A549 (cell line): Measurements from ENCODE around the gene LNX2.

Source experiments
- CEBPB ChIP-seq, 2 experiments: fragments of >200 bp in 1 of 2; sonication (Bioruptor Twin) in 1 of 2; formaldehyde crosslinking in 1 of 2; IDR thresholded peaks; 2 replicates each; pipeline ENCODE4 v1.6.1; 2012 to 2016
- EHMT2 ChIP-seq: fragments of 200-600 bp; sonication (generic); IDR thresholded peaks from 2 replicates; pipeline ENCODE4 v1.6.1; 2016; ENCODE audit warnings: antibody characterized with exemption, low read depth, mild to moderate bottlenecking, moderate library complexity
- EP300 ChIP-seq, 2 experiments: fragments of >200 bp; sonication (Bioruptor Twin); formaldehyde crosslinking; IDR thresholded peaks; 2 replicates in 1 of 2; 3 replicates in 1 of 2; pipeline ENCODE4 v1.6.1; 2016 to 2017
- HDAC2 ChIP-seq: fragments of 200-600 bp; sonication (generic); IDR thresholded peaks from 2 replicates; pipeline ENCODE4 v1.6.1; 2016
- HOXA7 ChIP-seq: fragments of 250-450 bp; sonication (Bioruptor Pico); IDR thresholded peaks from 2 replicates; pipeline ENCODE4 v1.5.0; 2020; ENCODE audit warnings: mild to moderate bottlenecking, moderate library complexity
- JUN ChIP-seq, 2 experiments: fragments of >200 bp; sonication (Bioruptor Twin); formaldehyde crosslinking; IDR thresholded peaks; 2 replicates in 1 of 2; 3 replicates in 1 of 2; pipeline ENCODE4 v1.6.1; 2016 to 2017
- MAFK ChIP-seq: fragments of 450-650 bp; IDR thresholded peaks from 2 replicates; pipeline ENCODE4 v1.6.1; 2014; ENCODE audit not compliant: partially characterized antibody
- POLR2A ChIP-seq: IDR thresholded peaks from 2 replicates; pipeline ENCODE4 v1.6.1; 2012; ENCODE audit warnings: mild to moderate bottlenecking, low read length
- POLR2AphosphoS2 ChIP-seq: conservative IDR thresholded peaks from 2 replicates; pipeline ENCODE4 v1.6.1; 2012; ENCODE audit warnings: low read length, improper control_type of control experiment, inconsistent platforms
- RAD21 ChIP-seq, 2 experiments: fragments of >200 bp in 1 of 2; sonication (Bioruptor Twin) in 1 of 2; formaldehyde crosslinking in 1 of 2; IDR thresholded peaks in 1 of 2; conservative IDR thresholded peaks in 1 of 2; 2 replicates in 1 of 2; 3 replicates in 1 of 2; pipeline ENCODE4 v1.6.1; 2012 to 2018; ENCODE audit warnings: inconsistent platforms in 1 of 2
- SREBF2 ChIP-seq: fragments of 450-650 bp; IDR thresholded peaks from 2 replicates; pipeline ENCODE4 v1.6.1; 2014; ENCODE audit warnings: mild to moderate bottlenecking, moderate library complexity
- TF ChIP-seq, protein P1 (sequence below): fragments of >200 bp; sonication (Bioruptor Twin); formaldehyde crosslinking; IDR thresholded peaks from 3 replicates; pipeline ENCODE4 v1.5.1; 2016
- TF ChIP-seq, protein P2 (sequence below): IDR thresholded peaks from 2 replicates; pipeline ENCODE4 v1.6.1; 2012

DNA sequence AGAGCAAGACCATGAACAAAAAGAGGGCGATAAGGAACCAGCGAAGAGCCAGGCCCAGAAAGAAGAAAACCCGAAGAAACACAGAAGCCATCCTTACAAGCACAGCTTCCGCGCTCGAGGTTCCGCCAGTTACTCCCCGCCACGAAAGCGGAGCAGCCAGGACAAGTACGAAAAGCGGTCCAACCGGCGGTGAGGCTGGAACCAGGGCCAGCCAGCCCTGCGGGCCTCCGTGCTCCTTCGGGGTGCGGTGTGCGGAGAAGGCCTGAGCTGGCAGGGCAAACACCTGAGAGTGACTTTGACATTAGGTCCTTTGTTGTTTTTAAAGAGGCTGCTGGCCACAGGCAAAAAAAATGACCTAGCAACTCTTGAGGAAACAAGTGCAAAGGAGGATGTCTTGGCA lies 45.4 kb upstream of the LNX2 start:
- no peak for TF ChIP-seq EP300 (IDR thresholded peaks at IDR 0.05)
- TF ChIP-seq, protein P1, sequence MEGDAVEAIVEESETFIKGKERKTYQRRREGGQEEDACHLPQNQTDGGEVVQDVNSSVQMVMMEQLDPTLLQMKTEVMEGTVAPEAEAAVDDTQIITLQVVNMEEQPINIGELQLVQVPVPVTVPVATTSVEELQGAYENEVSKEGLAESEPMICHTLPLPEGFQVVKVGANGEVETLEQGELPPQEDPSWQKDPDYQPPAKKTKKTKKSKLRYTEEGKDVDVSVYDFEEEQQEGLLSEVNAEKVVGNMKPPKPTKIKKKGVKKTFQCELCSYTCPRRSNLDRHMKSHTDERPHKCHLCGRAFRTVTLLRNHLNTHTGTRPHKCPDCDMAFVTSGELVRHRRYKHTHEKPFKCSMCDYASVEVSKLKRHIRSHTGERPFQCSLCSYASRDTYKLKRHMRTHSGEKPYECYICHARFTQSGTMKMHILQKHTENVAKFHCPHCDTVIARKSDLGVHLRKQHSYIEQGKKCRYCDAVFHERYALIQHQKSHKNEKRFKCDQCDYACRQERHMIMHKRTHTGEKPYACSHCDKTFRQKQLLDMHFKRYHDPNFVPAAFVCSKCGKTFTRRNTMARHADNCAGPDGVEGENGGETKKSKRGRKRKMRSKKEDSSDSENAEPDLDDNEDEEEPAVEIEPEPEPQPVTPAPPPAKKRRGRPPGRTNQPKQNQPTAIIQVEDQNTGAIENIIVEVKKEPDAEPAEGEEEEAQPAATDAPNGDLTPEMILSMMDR = no peak
- no peak for TF ChIP-seq POLR2AphosphoS2
- TF ChIP-seq CEBPB (IDR thresholded peaks at IDR 0.05) = no peak
- no peak for TF ChIP-seq MAFK
- TF ChIP-seq, protein P2, sequence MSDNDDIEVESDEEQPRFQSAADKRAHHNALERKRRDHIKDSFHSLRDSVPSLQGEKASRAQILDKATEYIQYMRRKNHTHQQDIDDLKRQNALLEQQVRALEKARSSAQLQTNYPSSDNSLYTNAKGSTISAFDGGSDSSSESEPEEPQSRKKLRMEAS = no peak
- no peak for TF ChIP-seq JUN (IDR thresholded peaks at IDR 0.05)
- TF ChIP-seq HDAC2 = no peak
- no peak for TF ChIP-seq POLR2A
- TF ChIP-seq RAD21 (conservative IDR thresholded peaks at IDR 0.05 in 1 of 2, IDR thresholded peaks at IDR 0.05 in 1 of 2) = no peak
- no peak for TF ChIP-seq EHMT2
- no peak for TF ChIP-seq SREBF2
- TF ChIP-seq HOXA7 (CRISPR knock-in tag) = no peak
